ENCODE results near the gene USP32. TPM values are rescaled to one million over a fixed set of nuclear protein-coding genes. Genes with fewer than 3 reads are reported as not detected.
"Not testable (repeated sequence)": the region's sequence is repeated elsewhere in the genome, so short reads cannot be mapped to it uniquely, and the experiment has no call there.

The USP32 gene
- total and polyA plus RNA-seq, 4 donors, result 46.6 to 103 (median 52.1) TPM

DNA sequence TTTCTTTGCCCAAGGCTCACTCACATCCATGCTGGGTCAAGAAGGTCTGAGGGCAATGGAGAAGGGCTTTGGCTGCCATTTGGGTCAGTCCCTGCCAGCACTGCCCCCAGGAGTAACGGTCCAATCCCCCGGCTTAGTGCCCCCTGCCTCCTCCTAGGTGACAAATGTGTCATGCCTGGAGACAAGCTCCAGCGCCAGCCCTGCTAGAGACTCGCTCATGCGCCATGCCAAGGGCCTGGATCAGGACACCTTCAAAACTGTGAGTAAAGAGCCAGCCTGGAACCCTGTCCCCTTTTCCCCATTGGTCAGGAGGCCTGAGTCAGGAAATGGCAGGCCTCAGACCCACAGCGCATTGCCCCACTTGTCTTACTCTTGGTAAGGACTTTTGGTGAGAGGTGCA is 33.7 kb upstream of the USP32 start:
- Histone ChIP-seq H3K9me3 (ENCODE audit: control insufficient read depth, insufficient read depth, low read length) (no peaks in the 10 kb centered on the region), H3K27ac (ENCODE audit: low read depth, low read length) (no peak overlapping the region), H3K4me1 (ENCODE audit: control insufficient read depth, insufficient read depth, low read length) (peaks cover 12% of the 10 kb centered on the region), H3K4me3 (ENCODE audit: low read depth, low read length) (no peak overlapping the region), H3K36me3 (ENCODE audit: control insufficient read depth, insufficient read depth, low read length) (no peaks in the 10 kb centered on the region), H3K27me3 (ENCODE audit: control insufficient read depth, insufficient read depth, low read length) (peaks cover 4% of the 10 kb centered on the region)
- no peak for DNase-seq (ENCODE audit: low read depth in 4 of 6, low spot score in 6 of 6)
- WGBS (ENCODE audit: insufficient coverage), result 79% methylated on average over 5 of the region's 6 CpGs

DNA sequence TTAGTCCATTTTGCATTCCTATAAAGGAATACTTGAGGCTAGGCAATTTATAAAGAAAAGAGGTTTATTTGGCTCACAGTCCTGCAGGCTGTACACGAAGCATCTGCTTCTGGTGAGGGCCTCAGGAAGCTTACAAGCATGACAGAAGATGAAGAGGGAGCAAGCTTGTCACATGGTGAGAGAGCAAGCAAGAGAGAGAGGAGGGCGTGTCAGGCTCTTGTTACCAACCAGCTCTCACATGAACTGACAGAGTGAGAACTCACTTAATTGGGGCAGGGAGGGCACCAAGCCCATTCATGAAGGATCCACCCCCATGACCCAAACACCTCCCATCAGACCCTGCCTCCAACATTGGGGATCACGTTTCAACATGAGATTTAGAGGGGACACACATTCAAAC is 31.9 kb upstream of the USP32 start:
- no peak for DNase-seq (ENCODE audit: low read depth in 4 of 6, low spot score in 6 of 6)
- Histone ChIP-seq H3K4me1 (ENCODE audit: control insufficient read depth, insufficient read depth, low read length) (peaks cover 12% of the 10 kb centered on the region), H3K27me3 (ENCODE audit: control insufficient read depth, insufficient read depth, low read length) (peaks cover 4% of the 10 kb centered on the region), H3K36me3 (ENCODE audit: control insufficient read depth, insufficient read depth, low read length) (no peaks in the 10 kb centered on the region), H3K9me3 (ENCODE audit: control insufficient read depth, insufficient read depth, low read length) (no peaks in the 10 kb centered on the region), H3K4me3 (ENCODE audit: low read depth, low read length) (no peak overlapping the region), H3K27ac (ENCODE audit: low read depth, low read length) (no peak overlapping the region)
- WGBS (ENCODE audit: insufficient coverage), result 80% methylated on average over 1 of the region's 3 CpGs

DNA sequence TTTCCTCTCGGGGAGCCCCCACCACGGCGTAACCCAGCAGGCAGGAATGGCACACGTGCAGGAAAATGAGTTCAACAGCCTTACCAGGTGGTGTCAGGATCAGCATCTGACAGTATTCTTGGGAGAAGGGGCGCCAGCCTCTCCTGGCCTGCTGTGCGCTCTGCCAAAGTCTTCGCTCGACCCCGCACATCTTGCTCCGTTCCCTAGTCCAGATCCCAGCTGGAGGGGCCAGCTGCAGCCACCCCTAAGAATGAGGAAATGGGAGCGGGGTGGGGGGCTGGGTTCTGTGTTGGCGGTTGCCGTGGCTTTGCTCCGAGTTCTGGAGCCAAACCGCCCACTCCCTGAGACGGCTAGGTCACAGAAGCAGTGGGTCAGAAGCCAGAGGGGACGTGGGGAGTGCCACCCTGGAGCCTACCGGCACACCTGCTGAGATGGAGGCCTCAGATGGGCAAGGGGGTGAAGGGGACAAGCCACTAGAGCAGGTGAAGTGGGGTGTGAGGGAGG is 30.3 kb upstream of the USP32 start, which contains the start of gene CHCT1:
Gene CHCT1, plus strand, starts transcription at position 328 of the 504 bp plus-strand sequence. Its CDS starts 104 bp downstream, at position 432.
- H3K27ac ChIP-seq (ENCODE audit: low read depth, low read length), result no peak within 1 kb of the TSS
- DNase-seq (ENCODE audit: low read depth in 4 of 6, low spot score in 6 of 6), result peak in 1 of 6 donors; percentile 5
- no peaks in the 10 kb centered on the region for H3K36me3 ChIP-seq (ENCODE audit: control insufficient read depth, insufficient read depth, low read length)
- 61% methylated on average over 17 of the region's 18 CpGs for WGBS (ENCODE audit: insufficient coverage)
- peak within 1 kb of the TSS; percentile 54 for H3K4me3 ChIP-seq (ENCODE audit: low read depth, low read length)
- peaks cover 4% of the 10 kb centered on the region for H3K27me3 ChIP-seq (ENCODE audit: control insufficient read depth, insufficient read depth, low read length)
- peaks cover 12% of the 10 kb centered on the region for H3K4me1 ChIP-seq (ENCODE audit: control insufficient read depth, insufficient read depth, low read length)
- no peaks in the 10 kb centered on the region for H3K9me3 ChIP-seq (ENCODE audit: control insufficient read depth, insufficient read depth, low read length)

DNA sequence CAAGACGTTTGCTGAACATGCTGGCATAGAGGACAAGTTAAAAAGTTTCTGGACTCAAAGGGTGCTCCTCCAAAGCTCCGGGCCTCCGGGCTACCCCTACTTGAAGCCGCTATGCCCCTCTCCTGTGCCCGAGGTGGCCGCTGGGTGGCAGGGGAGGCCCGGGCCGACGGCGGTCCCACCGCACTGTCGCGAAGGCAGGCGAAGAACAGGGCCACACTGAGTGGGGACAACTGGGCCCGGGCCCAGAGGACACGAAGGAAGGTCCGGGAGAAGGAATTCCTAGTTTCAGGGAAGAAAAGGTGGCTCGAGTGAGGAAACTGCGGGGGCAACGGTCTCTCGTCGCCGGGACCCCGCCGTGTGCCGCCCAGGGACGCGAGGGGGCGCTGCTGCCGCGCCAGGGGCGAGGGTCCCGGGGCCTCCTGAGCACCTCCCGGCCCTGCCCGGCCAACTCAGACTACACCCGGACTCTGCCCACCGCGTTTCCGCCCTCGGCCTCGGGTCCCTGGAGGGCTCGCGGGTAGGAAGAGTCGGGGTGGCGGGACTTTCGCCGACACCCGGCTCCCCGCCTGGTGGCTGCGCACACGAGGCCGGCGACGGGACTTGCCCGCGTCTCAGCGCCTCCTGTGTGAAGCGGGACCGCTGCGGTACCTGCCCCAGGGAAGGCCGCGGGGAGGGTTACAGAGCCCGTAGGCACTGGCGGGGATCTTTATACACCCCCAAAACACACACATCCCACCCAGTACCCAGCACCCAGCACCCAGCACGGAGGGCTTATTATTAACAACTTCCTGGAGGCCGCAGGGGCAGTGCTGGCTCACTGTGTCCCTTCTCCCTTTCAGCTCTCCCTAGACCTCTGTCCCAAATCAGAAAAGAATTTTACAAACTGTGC is 29.6 kb upstream of the USP32 start:
- peaks cover 12% of the 10 kb centered on the region for H3K4me1 ChIP-seq (ENCODE audit: control insufficient read depth, insufficient read depth, low read length)
- 3% methylated on average over 66 of the region's 66 CpGs for WGBS (ENCODE audit: insufficient coverage)
- no peak overlapping the region for H3K27ac ChIP-seq (ENCODE audit: low read depth, low read length)
- H3K36me3 ChIP-seq (ENCODE audit: control insufficient read depth, insufficient read depth, low read length), result no peaks in the 10 kb centered on the region
- peaks cover 4% of the 10 kb centered on the region for H3K27me3 ChIP-seq (ENCODE audit: control insufficient read depth, insufficient read depth, low read length)
- H3K9me3 ChIP-seq (ENCODE audit: control insufficient read depth, insufficient read depth, low read length), result no peaks in the 10 kb centered on the region
- peak overlapping the region; percentile 54 for H3K4me3 ChIP-seq (ENCODE audit: low read depth, low read length)
- DNase-seq (ENCODE audit: low read depth in 4 of 6, low spot score in 6 of 6), result peak in 4 of 6 donors; percentile 25 to 75 (median 49)

DNA sequence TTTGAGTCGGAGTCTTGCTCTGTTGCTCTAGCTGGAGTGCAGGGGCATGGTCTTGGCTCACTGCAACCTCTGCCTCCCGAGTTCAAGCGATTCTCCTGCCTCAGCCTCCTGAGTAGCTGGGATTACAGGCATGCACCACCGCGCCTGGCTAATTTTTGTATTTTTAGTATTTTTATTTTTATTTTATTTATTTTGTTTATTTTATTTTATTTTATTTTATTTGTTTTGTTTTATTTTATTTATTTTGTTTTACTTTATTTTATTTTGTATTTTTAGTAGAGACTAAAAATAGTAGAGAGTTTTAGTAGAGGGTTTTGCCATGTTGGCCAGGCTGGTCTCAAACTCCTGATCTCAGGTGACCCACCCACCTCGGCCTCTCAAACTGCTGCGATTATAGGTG is 27.9 kb upstream of the USP32 start:
- H3K27me3 ChIP-seq (ENCODE audit: control insufficient read depth, insufficient read depth, low read length); DNase-seq (ENCODE audit: low read depth in 4 of 6, low spot score in 6 of 6); H3K36me3 ChIP-seq (ENCODE audit: control insufficient read depth, insufficient read depth, low read length); H3K4me3 ChIP-seq (ENCODE audit: low read depth, low read length); H3K9me3 ChIP-seq (ENCODE audit: control insufficient read depth, insufficient read depth, low read length); H3K27ac ChIP-seq (ENCODE audit: low read depth, low read length): not testable (repeated sequence)
- H3K4me1 ChIP-seq (ENCODE audit: control insufficient read depth, insufficient read depth, low read length), result peaks cover 12% of the 10 kb centered on the region
- no CpG with 5 or more reads among the region's 7 CpGs for WGBS (ENCODE audit: insufficient coverage)

DNA sequence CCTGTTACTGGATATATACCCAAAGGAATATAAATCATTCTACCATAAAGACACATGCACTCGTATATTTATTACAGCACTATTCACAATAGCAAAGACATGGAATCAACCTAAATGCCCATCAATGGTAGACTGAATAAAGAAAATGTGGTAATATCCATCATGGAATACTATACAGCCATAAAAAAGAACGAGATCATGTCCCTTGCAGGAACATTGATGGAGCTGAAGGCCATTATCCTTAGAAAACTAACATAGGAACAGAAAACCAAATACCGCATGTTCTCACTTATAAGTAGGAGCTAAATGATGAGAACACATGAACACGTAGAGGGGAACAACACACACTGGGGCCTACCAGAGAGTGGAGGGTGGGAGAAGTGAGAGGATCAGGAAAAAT is 27.1 kb upstream of the USP32 start:
- H3K4me1 ChIP-seq (ENCODE audit: control insufficient read depth, insufficient read depth, low read length), result peaks cover 12% of the 10 kb centered on the region
- H3K27me3 ChIP-seq (ENCODE audit: control insufficient read depth, insufficient read depth, low read length); H3K27ac ChIP-seq (ENCODE audit: low read depth, low read length); DNase-seq (ENCODE audit: low read depth in 4 of 6, low spot score in 6 of 6); H3K36me3 ChIP-seq (ENCODE audit: control insufficient read depth, insufficient read depth, low read length); H3K4me3 ChIP-seq (ENCODE audit: low read depth, low read length); H3K9me3 ChIP-seq (ENCODE audit: control insufficient read depth, insufficient read depth, low read length): not testable (repeated sequence)
- WGBS (ENCODE audit: insufficient coverage), result 100% methylated on average over 2 of the region's 4 CpGs

DNA sequence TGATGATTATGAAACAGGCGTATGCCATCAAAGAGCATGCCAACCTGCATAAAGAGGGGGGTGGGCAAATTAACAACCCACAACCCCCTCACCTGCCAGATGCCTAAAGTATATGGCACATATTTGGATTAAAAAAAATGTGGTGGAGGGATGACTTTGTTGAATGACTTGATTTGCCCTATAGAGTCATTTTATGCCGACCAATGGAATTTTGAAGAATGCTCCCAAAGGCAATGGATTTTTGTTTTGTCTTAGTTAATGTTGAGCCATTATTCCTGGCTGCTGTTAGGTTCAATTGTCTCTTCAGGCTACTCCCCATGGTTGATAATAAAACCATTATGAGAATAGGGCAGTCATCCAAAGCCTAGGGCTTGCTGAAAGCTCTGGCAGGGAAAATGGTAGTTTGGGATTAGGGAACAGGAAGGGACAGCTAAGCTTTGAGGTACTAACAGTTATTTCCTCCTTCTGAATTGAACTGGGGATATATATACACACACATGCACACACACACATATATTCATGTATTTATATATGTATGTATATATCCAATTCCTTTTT is 24.5 kb upstream of the USP32 start:
- 11% methylated on average over 1 of the region's 2 CpGs for WGBS (ENCODE audit: insufficient coverage)
- no peaks in the 10 kb centered on the region for H3K27me3 ChIP-seq (ENCODE audit: control insufficient read depth, insufficient read depth, low read length)
- no peak overlapping the region for H3K4me3 ChIP-seq (ENCODE audit: low read depth, low read length)
- H3K9me3 ChIP-seq (ENCODE audit: control insufficient read depth, insufficient read depth, low read length), result no peaks in the 10 kb centered on the region
- H3K4me1 ChIP-seq (ENCODE audit: control insufficient read depth, insufficient read depth, low read length), result peaks cover 4% of the 10 kb centered on the region
- no peak overlapping the region for H3K27ac ChIP-seq (ENCODE audit: low read depth, low read length)
- peak in 3 of 6 donors; percentile 5 to 81 (median 31) for DNase-seq (ENCODE audit: low read depth in 4 of 6, low spot score in 6 of 6)
- H3K36me3 ChIP-seq (ENCODE audit: control insufficient read depth, insufficient read depth, low read length), result no peaks in the 10 kb centered on the region

DNA sequence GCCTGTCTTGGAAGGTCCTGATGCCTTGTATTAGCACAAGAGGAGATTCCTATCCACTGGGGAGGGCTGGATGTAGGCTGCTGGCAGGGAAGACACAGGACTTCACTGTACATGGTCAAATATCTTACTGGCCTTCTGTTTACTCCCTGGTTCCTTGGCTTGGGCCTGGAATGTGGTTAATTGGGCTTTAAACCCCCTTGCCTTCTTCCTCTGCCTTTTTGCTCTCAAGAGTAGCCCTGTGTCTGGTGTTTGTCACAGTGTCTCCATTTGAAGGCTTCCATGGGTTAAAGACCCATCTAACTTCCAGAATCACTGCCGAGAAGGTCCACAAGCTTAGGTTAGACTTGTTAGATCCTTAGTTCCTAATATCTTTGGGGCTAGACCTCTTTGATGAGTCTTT is 23.2 kb upstream of the USP32 start:
- no peak overlapping the region for H3K4me3 ChIP-seq (ENCODE audit: low read depth, low read length)
- H3K27ac ChIP-seq (ENCODE audit: low read depth, low read length), result no peak overlapping the region
- 100% methylated on average over 1 of the region's 1 CpG for WGBS (ENCODE audit: insufficient coverage)
- no peaks in the 10 kb centered on the region for H3K4me1 ChIP-seq (ENCODE audit: control insufficient read depth, insufficient read depth, low read length)
- no peak for DNase-seq (ENCODE audit: low read depth in 4 of 6, low spot score in 6 of 6)
- H3K36me3 ChIP-seq (ENCODE audit: control insufficient read depth, insufficient read depth, low read length), result no peaks in the 10 kb centered on the region
- no peaks in the 10 kb centered on the region for H3K9me3 ChIP-seq (ENCODE audit: control insufficient read depth, insufficient read depth, low read length)
- H3K27me3 ChIP-seq (ENCODE audit: control insufficient read depth, insufficient read depth, low read length), result no peaks in the 10 kb centered on the region

DNA sequence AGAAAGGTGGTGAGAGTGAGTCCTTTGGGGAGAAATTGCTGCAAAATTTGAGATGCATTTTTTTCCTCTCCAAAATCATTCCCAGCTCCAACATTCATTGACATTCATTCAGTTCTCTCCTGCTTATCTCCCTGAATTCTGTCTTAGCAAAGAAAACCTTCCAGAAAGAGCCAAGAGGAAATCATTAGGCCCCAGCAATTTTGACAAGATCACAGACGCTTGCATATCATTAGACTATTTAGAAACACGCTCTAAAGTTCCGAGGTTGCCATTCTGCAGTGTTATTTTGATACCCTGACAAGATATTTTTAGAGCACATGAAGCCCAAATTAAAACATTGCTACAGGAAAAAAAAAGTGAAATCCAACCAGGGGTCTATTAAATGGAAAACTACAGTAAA is 20.8 kb upstream of the USP32 start:
- Histone ChIP-seq H3K36me3 (ENCODE audit: control insufficient read depth, insufficient read depth, low read length) (no peaks in the 10 kb centered on the region), H3K27ac (ENCODE audit: low read depth, low read length) (no peak overlapping the region), H3K27me3 (ENCODE audit: control insufficient read depth, insufficient read depth, low read length) (no peaks in the 10 kb centered on the region), H3K4me3 (ENCODE audit: low read depth, low read length) (no peak overlapping the region), H3K9me3 (ENCODE audit: control insufficient read depth, insufficient read depth, low read length) (no peaks in the 10 kb centered on the region), H3K4me1 (ENCODE audit: control insufficient read depth, insufficient read depth, low read length) (no peaks in the 10 kb centered on the region)
- DNase-seq (ENCODE audit: low read depth in 4 of 6, low spot score in 6 of 6), result peak in 1 of 6 donors; percentile 33
- WGBS (ENCODE audit: insufficient coverage), result 83% methylated on average over 1 of the region's 3 CpGs
